Measurements from ENCODE around the gene UBE2E2.

GRCh38 chr3:23527326-23527725, 324.2 kb downstream of the UBE2E2 start:
- TF ChIP-seq CTCF (IDR thresholded peaks at IDR 0.05) (no peak), POLR2A (IDR thresholded peaks at IDR 0.05) (no peak)
